Body of pancreas (tissue), 4 donors: Measurements from ENCODE around the gene CEP89.
"Not testable (repeated sequence)": the region's sequence is repeated elsewhere in the genome, so short reads cannot be mapped to it uniquely, and the experiment has no call there.

Experiments
- POLR2A ChIP-seq, 3 donors: fragments of 450-650 bp; IDR thresholded peaks; one replicate each; pipeline ENCODE4 v1.6.1; 2016; ENCODE audit warnings: antibody characterized with exemption in 3 of 3, mild to moderate bottlenecking in 2 of 3
- TF ChIP-seq, protein P1 (sequence below), 7 experiments: fragments of 450-650 bp in 4 of 7; fragments of 200-600 bp in 3 of 7; sonication (generic) in 3 of 7; IDR thresholded peaks; one replicate each; pipeline ENCODE4 v1.5.1; 2016 to 2019; ENCODE audit warnings: antibody characterized with exemption in 7 of 7

DNA sequence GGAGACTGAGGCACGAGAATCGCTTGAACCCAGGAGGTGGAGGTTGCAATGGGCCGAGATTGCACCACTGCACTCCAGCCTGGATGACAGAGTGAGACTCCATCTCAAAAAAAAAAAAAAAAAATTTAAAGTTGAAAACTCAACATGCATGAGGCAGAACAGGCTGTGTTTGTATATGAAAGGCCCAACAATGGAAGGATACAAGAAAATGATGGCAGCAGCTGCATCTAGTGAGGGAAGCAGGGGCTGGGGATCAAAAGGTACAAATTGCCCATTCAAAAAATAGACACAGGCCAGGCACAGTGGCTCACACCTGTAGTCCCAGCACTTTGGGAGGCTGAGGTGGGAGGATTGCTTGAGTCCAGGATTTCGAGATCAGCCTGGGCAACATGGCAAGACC lies 6.1 kb upstream of the CEP89 start:
- TF ChIP-seq, protein P1, sequence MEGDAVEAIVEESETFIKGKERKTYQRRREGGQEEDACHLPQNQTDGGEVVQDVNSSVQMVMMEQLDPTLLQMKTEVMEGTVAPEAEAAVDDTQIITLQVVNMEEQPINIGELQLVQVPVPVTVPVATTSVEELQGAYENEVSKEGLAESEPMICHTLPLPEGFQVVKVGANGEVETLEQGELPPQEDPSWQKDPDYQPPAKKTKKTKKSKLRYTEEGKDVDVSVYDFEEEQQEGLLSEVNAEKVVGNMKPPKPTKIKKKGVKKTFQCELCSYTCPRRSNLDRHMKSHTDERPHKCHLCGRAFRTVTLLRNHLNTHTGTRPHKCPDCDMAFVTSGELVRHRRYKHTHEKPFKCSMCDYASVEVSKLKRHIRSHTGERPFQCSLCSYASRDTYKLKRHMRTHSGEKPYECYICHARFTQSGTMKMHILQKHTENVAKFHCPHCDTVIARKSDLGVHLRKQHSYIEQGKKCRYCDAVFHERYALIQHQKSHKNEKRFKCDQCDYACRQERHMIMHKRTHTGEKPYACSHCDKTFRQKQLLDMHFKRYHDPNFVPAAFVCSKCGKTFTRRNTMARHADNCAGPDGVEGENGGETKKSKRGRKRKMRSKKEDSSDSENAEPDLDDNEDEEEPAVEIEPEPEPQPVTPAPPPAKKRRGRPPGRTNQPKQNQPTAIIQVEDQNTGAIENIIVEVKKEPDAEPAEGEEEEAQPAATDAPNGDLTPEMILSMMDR (IDR thresholded peaks at IDR 0.05), result not testable (repeated sequence)
- not testable (repeated sequence) for TF ChIP-seq POLR2A (IDR thresholded peaks at IDR 0.05)
